ENCODE results near the gene TTN. TPM values are rescaled to one million over a fixed set of nuclear protein-coding genes. Genes with fewer than 3 reads are reported as not detected.

Gene TTN
- total RNA-seq, 1 donor from 2014 or later = 2.0 TPM

GRCh38 chr2:178764097-178764496 lies 43.1 kb downstream of the TTN start:
- no peak overlapping the region for H3K27ac ChIP-seq
- H3K4me1 ChIP-seq = no peaks in the 10 kb centered on the region
- intact Hi-C loops (cut with DNase I) = no loop called here
- no peaks in the 10 kb centered on the region for H3K9me3 ChIP-seq
- no peak for DNase-seq (ENCODE audit: extremely low spot score in 2 of 2)
- no peak for TF ChIP-seq CTCF (IDR thresholded peaks at IDR 0.05)
- TF ChIP-seq POLR2A (IDR thresholded peaks at IDR 0.05) = no peak
- TF ChIP-seq POLR2AphosphoS5 (IDR thresholded peaks at IDR 0.05; ENCODE audit: insufficient read depth in 1 of 2, low read depth in 1 of 2) = no peak
- no peaks in the 10 kb centered on the region for H3K36me3 ChIP-seq
- H3K4me3 ChIP-seq = no peak overlapping the region
- no peaks in the 10 kb centered on the region for H3K27me3 ChIP-seq

- TF ChIP-seq POLR2AphosphoS5 (IDR thresholded peaks at IDR 0.05; ENCODE audit: insufficient read depth in 1 of 2, low read depth in 1 of 2) = no peak
- peak; percentile 35 to 40 (median 36) for TF ChIP-seq CTCF (IDR thresholded peaks at IDR 0.05)
- TF ChIP-seq POLR2A (IDR thresholded peaks at IDR 0.05) = no peak
- H3K4me1 ChIP-seq = no peaks in the 10 kb centered on the region
- no peaks in the 10 kb centered on the region for H3K27me3 ChIP-seq
- H3K4me3 ChIP-seq = no peak overlapping the region
- DNase-seq (ENCODE audit: extremely low spot score in 2 of 2) = no peak
- intact Hi-C loops (cut with DNase I) = no loop called here
- H3K27ac ChIP-seq = no peak overlapping the region
- H3K36me3 ChIP-seq = no peaks in the 10 kb centered on the region
- no peaks in the 10 kb centered on the region for H3K9me3 ChIP-seq
Measured at GRCh38 chr2:178761759-178762371, 45.4 kb downstream of the TTN start.

GRCh38 chr2:178756843-178757242 lies 50.4 kb downstream of the TTN start:
- Histone ChIP-seq H3K27me3 (no peaks in the 10 kb centered on the region), H3K27ac (no peak overlapping the region), H3K36me3 (no peaks in the 10 kb centered on the region), H3K4me3 (no peak overlapping the region), H3K9me3 (no peaks in the 10 kb centered on the region), H3K4me1 (no peaks in the 10 kb centered on the region)
- TF ChIP-seq CTCF (IDR thresholded peaks at IDR 0.05) = no peak
- no peak for TF ChIP-seq POLR2A (IDR thresholded peaks at IDR 0.05)
- no peak for TF ChIP-seq POLR2AphosphoS5 (IDR thresholded peaks at IDR 0.05; ENCODE audit: insufficient read depth in 1 of 2, low read depth in 1 of 2)
- no peak for DNase-seq (ENCODE audit: extremely low spot score in 2 of 2)
- intact Hi-C loops (cut with DNase I) = no loop called here

- H3K36me3 ChIP-seq = no peaks in the 10 kb centered on the region
- no peak for TF ChIP-seq POLR2AphosphoS5 (IDR thresholded peaks at IDR 0.05; ENCODE audit: insufficient read depth in 1 of 2, low read depth in 1 of 2)
- no peak for TF ChIP-seq CTCF (IDR thresholded peaks at IDR 0.05)
- TF ChIP-seq POLR2A (IDR thresholded peaks at IDR 0.05) = no peak
- H3K27me3 ChIP-seq = no peaks in the 10 kb centered on the region
- no peak for DNase-seq (ENCODE audit: extremely low spot score in 2 of 2)
- intact Hi-C loops (cut with DNase I) = no loop called here
- H3K9me3 ChIP-seq = no peaks in the 10 kb centered on the region
- H3K27ac ChIP-seq = no peak overlapping the region
- no peaks in the 10 kb centered on the region for H3K4me1 ChIP-seq
- no peak overlapping the region for H3K4me3 ChIP-seq
Measured at GRCh38 chr2:178756343-178756742, 50.9 kb downstream of the TTN start.

- Histone ChIP-seq H3K27me3 (no peaks in the 10 kb centered on the region), H3K27ac (no peak overlapping the region), H3K36me3 (no peaks in the 10 kb centered on the region), H3K4me1 (no peaks in the 10 kb centered on the region), H3K4me3 (no peak overlapping the region), H3K9me3 (no peaks in the 10 kb centered on the region)
- no peak for TF ChIP-seq POLR2AphosphoS5 (IDR thresholded peaks at IDR 0.05; ENCODE audit: insufficient read depth in 1 of 2, low read depth in 1 of 2)
- TF ChIP-seq CTCF (IDR thresholded peaks at IDR 0.05) = no peak
- TF ChIP-seq POLR2A (IDR thresholded peaks at IDR 0.05) = no peak
- intact Hi-C loops (cut with DNase I) = no loop called here
- DNase-seq (ENCODE audit: extremely low spot score in 2 of 2) = no peak
Measured at GRCh38 chr2:178747767-178748166, 59.5 kb downstream of the TTN start.

Measured in vagina (tissue), 2 donors.